ENCODE results near the gene DAZAP1.

DAZAP1 gene

GRCh38 chr19:1412995-1413800, 5.8 kb downstream of the DAZAP1 start:
- no peaks in the 10 kb centered on the region for H3F3A ChIP-seq (ENCODE audit: insufficient read depth)
- H3K27ac ChIP-seq (ENCODE audit: low read depth, low read length), result no peak overlapping the region
- peaks cover 100% of the 10 kb centered on the region for H3K79me2 ChIP-seq (ENCODE audit: insufficient read depth, low read length)
- no peak overlapping the region for H3K4me2 ChIP-seq (ENCODE audit: low read depth, low read length, poor library complexity, severe bottlenecking)
- H3K4me3 ChIP-seq (ENCODE audit: insufficient read depth, low read length, poor library complexity, severe bottlenecking), result no peak overlapping the region
- TF ChIP-seq CTCF (IDR thresholded peaks at IDR 0.05; ENCODE audit: insufficient read depth, low read length, poor library complexity, severe bottlenecking) (no peak), EZH2phosphoT487 (conservative IDR thresholded peaks at IDR 0.05; ENCODE audit: low read length) (no peak)
- no peaks in the 10 kb centered on the region for H3K9me2 ChIP-seq (replicated peaks; ENCODE audit: insufficient read depth, low read length)
- no peak overlapping the region for H2AFZ ChIP-seq (ENCODE audit: low read depth, low read length, severe bottlenecking)
- no peaks in the 10 kb centered on the region for H3K27me3 ChIP-seq (ENCODE audit: low read length)
- peaks cover 32% of the 10 kb centered on the region; the same call in 1 of the 2 replicates for H4K20me1 ChIP-seq (ENCODE audit: low read depth, low read length)
- 0 out of 2 replicates have a peak, but pooled peaks cover 6% of the 10 kb centered on the region for H3K36me3 ChIP-seq (ENCODE audit: low read length)
- no peaks in the 10 kb centered on the region for H3K9me3 ChIP-seq (ENCODE audit: insufficient read depth, low read length)
- H3K9ac ChIP-seq (ENCODE audit: low read length), result no peak overlapping the region

GRCh38 chr19:1416014-1416841, 8.8 kb downstream of the DAZAP1 start:
- no peak overlapping the region for H3K4me3 ChIP-seq (ENCODE audit: insufficient read depth, low read length, poor library complexity, severe bottlenecking)
- no peaks in the 10 kb centered on the region for H3F3A ChIP-seq (ENCODE audit: insufficient read depth)
- H2AFZ ChIP-seq (ENCODE audit: low read depth, low read length, severe bottlenecking), result no peak overlapping the region
- no peak overlapping the region for H3K9ac ChIP-seq (ENCODE audit: low read length)
- peaks cover 24% of the 10 kb centered on the region; the same call in 1 of the 2 replicates for H4K20me1 ChIP-seq (ENCODE audit: low read depth, low read length)
- no peaks in the 10 kb centered on the region for H3K9me3 ChIP-seq (ENCODE audit: insufficient read depth, low read length)
- H3K4me2 ChIP-seq (ENCODE audit: low read depth, low read length, poor library complexity, severe bottlenecking), result no peak overlapping the region
- TF ChIP-seq EZH2phosphoT487 (conservative IDR thresholded peaks at IDR 0.05; ENCODE audit: low read length), result no peak
- no peak for TF ChIP-seq CTCF (IDR thresholded peaks at IDR 0.05; ENCODE audit: insufficient read depth, low read length, poor library complexity, severe bottlenecking)
- H3K36me3 ChIP-seq (ENCODE audit: low read length), result 0 out of 2 replicates have a peak, but pooled peaks cover 9% of the 10 kb centered on the region
- no peaks in the 10 kb centered on the region for H3K27me3 ChIP-seq (ENCODE audit: low read length)
- H3K27ac ChIP-seq (ENCODE audit: low read depth, low read length), result no peak overlapping the region
- H3K9me2 ChIP-seq (replicated peaks; ENCODE audit: insufficient read depth, low read length), result no peaks in the 10 kb centered on the region
- peaks cover 79% of the 10 kb centered on the region for H3K79me2 ChIP-seq (ENCODE audit: insufficient read depth, low read length)

- Histone ChIP-seq H3K9ac (ENCODE audit: low read length) (no peak overlapping the region), H4K20me1 (ENCODE audit: low read depth, low read length) (peaks cover 24% of the 10 kb centered on the region; the same call in 1 of the 2 replicates), H2AFZ (ENCODE audit: low read depth, low read length, severe bottlenecking) (no peak overlapping the region), H3K4me3 (ENCODE audit: insufficient read depth, low read length, poor library complexity, severe bottlenecking) (no peak overlapping the region), H3K79me2 (ENCODE audit: insufficient read depth, low read length) (peaks cover 70% of the 10 kb centered on the region), H3K9me2 (replicated peaks; ENCODE audit: insufficient read depth, low read length) (no peaks in the 10 kb centered on the region), H3K9me3 (ENCODE audit: insufficient read depth, low read length) (no peaks in the 10 kb centered on the region), H3F3A (ENCODE audit: insufficient read depth) (no peaks in the 10 kb centered on the region), H3K27ac (ENCODE audit: low read depth, low read length) (no peak overlapping the region), H3K36me3 (ENCODE audit: low read length) (0 out of 2 replicates have a peak, but pooled peaks cover 9% of the 10 kb centered on the region), H3K27me3 (ENCODE audit: low read length) (no peaks in the 10 kb centered on the region), H3K4me2 (ENCODE audit: low read depth, low read length, poor library complexity, severe bottlenecking) (no peak overlapping the region)
- TF ChIP-seq CTCF (IDR thresholded peaks at IDR 0.05; ENCODE audit: insufficient read depth, low read length, poor library complexity, severe bottlenecking) (no peak), EZH2phosphoT487 (conservative IDR thresholded peaks at IDR 0.05; ENCODE audit: low read length) (no peak)
These were observed 9.8 kb downstream of the DAZAP1 start for GRCh38 chr19:1417145-1417544.
